Common myeloid progenitor, CD34-positive (primary cell): Measurements from ENCODE around the gene SCN11A.
"Not testable (repeated sequence)": the region's sequence is repeated elsewhere in the genome, so short reads cannot be mapped to it uniquely, and the experiment has no call there.

Experiments
- CTCF ChIA-PET: fragments of 350-600 bp; sonication (Branson Sonifier 250); formaldehyde crosslinking; loops from one replicate; lab custom pipeline; 2021; ENCODE audit warnings: antibody characterized with exemption; lab: Charles Lee
- POLR2A ChIA-PET: fragments of 350-600 bp; sonication (Branson Sonifier 250); formaldehyde crosslinking; loops from one replicate; lab custom pipeline; 2021; ENCODE audit warnings: antibody characterized with exemption; lab: Charles Lee
- DNase-seq, 3 donors: peaks; one replicate each; pipeline versions ENCODE4 v3.0.0 to v3.0.0-alpha.2; 2013
- H3K27ac ChIP-seq, 2 experiments: 1 replicate in 1 of 2; 2 replicates in 1 of 2; pipeline ENCODE4 v1.7.0; 2013; ENCODE audit warnings: inconsistent platforms in 2 of 2, low read length in 2 of 2, mild to moderate bottlenecking in 2 of 2, low read depth in 1 of 2, moderate library complexity in 1 of 2; ENCODE audit not compliant: severe bottlenecking in 2 of 2, insufficient read depth in 1 of 2, poor library complexity in 1 of 2
- H3K27me3 ChIP-seq, 5 experiments: replicated peaks in 2 of 5; 1 replicate in 3 of 5; 2 replicates in 2 of 5; pipeline versions ENCODE4 v1.6.1 to v1.7.0; 2013; ENCODE audit warnings: low read length in 4 of 5, mild to moderate bottlenecking in 2 of 5, moderate library complexity in 2 of 5, inconsistent platforms in 1 of 5; ENCODE audit not compliant: insufficient read depth in 5 of 5, control insufficient read depth in 4 of 5
- H3K36me3 ChIP-seq, 4 experiments: 1 replicate in 2 of 4; 2 replicates in 2 of 4; pipeline versions ENCODE4 v1.6.1 to v1.7.0; 2013; ENCODE audit warnings: low read length in 3 of 4, control low read depth in 1 of 4, mild to moderate bottlenecking in 1 of 4; ENCODE audit not compliant: control insufficient read depth in 4 of 4, insufficient read depth in 4 of 4
- H3K4me1 ChIP-seq, 4 experiments: 1 replicate in 3 of 4; 2 replicates in 1 of 4; pipeline versions ENCODE4 v1.6.1 to v1.7.1; 2013; ENCODE audit warnings: low read length in 3 of 4, mild to moderate bottlenecking in 3 of 4, control low read depth in 1 of 4, inconsistent platforms in 1 of 4, moderate library complexity in 1 of 4; ENCODE audit not compliant: control insufficient read depth in 4 of 4, insufficient read depth in 4 of 4; ENCODE audit errors: control extremely low read depth in 1 of 4
- H3K4me3 ChIP-seq, 7 experiments: 1 replicate in 4 of 7; 2 replicates in 3 of 7; pipeline versions ENCODE4 v1.5.1 to v1.7.0; 2013; ENCODE audit warnings: mild to moderate bottlenecking in 7 of 7, low read length in 6 of 7, moderate library complexity in 6 of 7, inconsistent platforms in 2 of 7, low read depth in 2 of 7, control low read depth in 1 of 7; ENCODE audit not compliant: insufficient read depth in 4 of 7, control insufficient read depth in 1 of 7; ENCODE audit errors: extremely low read depth in 1 of 7
- H3K9me3 ChIP-seq, 5 experiments: 1 replicate in 4 of 5; 2 replicates in 1 of 5; pipeline versions ENCODE4 v1.6.1 to v1.7.1; 2013; ENCODE audit warnings: low read length in 4 of 5, mild to moderate bottlenecking in 2 of 5, inconsistent platforms in 1 of 5, low read depth in 1 of 5, moderate library complexity in 1 of 5; ENCODE audit not compliant: control insufficient read depth in 4 of 5, insufficient read depth in 2 of 5; ENCODE audit errors: control extremely low read depth in 1 of 5
- WGBS: methylation state at CpG from one replicate; pipeline ENCODE4 v1.1.5; 2013; ENCODE audit not compliant: insufficient coverage; 5-methylcytosine and 5-hydroxymethylcytosine counted together

SCN11A gene

GRCh38 chr3:39068556-39068955 lies 16.8 kb upstream of the SCN11A start:
- no peaks in the 10 kb centered on the region for H3K27me3 ChIP-seq
- peaks cover 0 to 8% (median 3%) of the 10 kb centered on the region in 4 experiments for H3K4me1 ChIP-seq
- no peaks in the 10 kb centered on the region for H3K9me3 ChIP-seq
- 100% methylated on average over 1 of the region's 3 CpGs for WGBS
- H3K27ac ChIP-seq, result no peak overlapping the region
- H3K36me3 ChIP-seq, result peaks cover 18 to 62% (median 36%) of the 10 kb centered on the region in 4 experiments
- DNase-seq, result no peak
- ChIA-PET POLR2A (interaction anchor here (0.9 kb wide), 1 partner anchor 18 kb away, joined by 3 read pairs; no protein-coding TSS in a partner anchor), CTCF (interaction anchor here (0.9 to 1.2 kb wide), 2 partner anchors 16 to 81 kb away, joined by 5 to 6 read pairs; no protein-coding TSS in a partner anchor)
- no peak overlapping the region for H3K4me3 ChIP-seq

GRCh38 chr3:39067286-39067685 lies 15.5 kb upstream of the SCN11A start:
- no peaks in the 10 kb centered on the region for H3K9me3 ChIP-seq
- no peaks in the 10 kb centered on the region for H3K27me3 ChIP-seq
- no peak for DNase-seq
- ChIA-PET POLR2A (no interaction called here), CTCF (interaction anchor here (0.9 to 3.0 kb wide), 4 partner anchors 9 to 37 kb away, joined by 3 to 12 read pairs (median 6); no protein-coding TSS in a partner anchor)
- 100% methylated on average over 1 of the region's 1 CpG for WGBS
- H3K27ac ChIP-seq, result no peak overlapping the region
- no peak overlapping the region for H3K4me3 ChIP-seq
- H3K36me3 ChIP-seq, result peaks cover 16 to 53% (median 26%) of the 10 kb centered on the region in 4 experiments
- H3K4me1 ChIP-seq, result peaks cover 0 to 8% (median 3%) of the 10 kb centered on the region in 4 experiments

- ChIA-PET POLR2A (no interaction called here), CTCF (interaction anchor here (0.9 to 3.0 kb wide), 6 partner anchors 9 to 35 kb away, joined by 3 to 12 read pairs (median 5); no protein-coding TSS in a partner anchor)
- no peak overlapping the region for H3K27ac ChIP-seq
- no peak overlapping the region for H3K4me3 ChIP-seq
- H3K27me3 ChIP-seq, result no peaks in the 10 kb centered on the region
- peak; percentile 70 to 87 (median 85) for DNase-seq
- WGBS, result 0% methylated on average over 1 of the region's 1 CpG
- H3K9me3 ChIP-seq, result peaks cover 0 to 1% (median 0%) of the 10 kb centered on the region in 5 experiments
- H3K36me3 ChIP-seq, result peaks cover 10 to 38% (median 17%) of the 10 kb centered on the region in 4 experiments
- H3K4me1 ChIP-seq, result peaks cover 0 to 8% (median 3%) of the 10 kb centered on the region in 4 experiments
Observed at GRCh38 chr3:39065197-39065596, 13.5 kb upstream of the SCN11A start.

GRCh38 chr3:39064646-39065045 lies 12.9 kb upstream of the SCN11A start:
- H3K27me3 ChIP-seq, result no peaks in the 10 kb centered on the region
- H3K4me3 ChIP-seq, result no peak overlapping the region
- ChIA-PET CTCF (interaction anchor here (1.6 to 2.3 kb wide), 3 partner anchors 8 to 34 kb away, joined by 3 to 8 read pairs (median 5); no protein-coding TSS in a partner anchor), POLR2A (no interaction called here)
- no peak for DNase-seq
- H3K9me3 ChIP-seq, result peaks cover 0 to 1% (median 0%) of the 10 kb centered on the region in 5 experiments
- H3K36me3 ChIP-seq, result peaks cover 10 to 33% (median 15%) of the 10 kb centered on the region in 4 experiments
- H3K4me1 ChIP-seq, result peaks cover 0 to 8% (median 3%) of the 10 kb centered on the region in 4 experiments
- H3K27ac ChIP-seq, result peak overlapping the region in 1 of 2 experiments; percentile 10
- 100% methylated on average over 1 of the region's 1 CpG for WGBS

DNA sequence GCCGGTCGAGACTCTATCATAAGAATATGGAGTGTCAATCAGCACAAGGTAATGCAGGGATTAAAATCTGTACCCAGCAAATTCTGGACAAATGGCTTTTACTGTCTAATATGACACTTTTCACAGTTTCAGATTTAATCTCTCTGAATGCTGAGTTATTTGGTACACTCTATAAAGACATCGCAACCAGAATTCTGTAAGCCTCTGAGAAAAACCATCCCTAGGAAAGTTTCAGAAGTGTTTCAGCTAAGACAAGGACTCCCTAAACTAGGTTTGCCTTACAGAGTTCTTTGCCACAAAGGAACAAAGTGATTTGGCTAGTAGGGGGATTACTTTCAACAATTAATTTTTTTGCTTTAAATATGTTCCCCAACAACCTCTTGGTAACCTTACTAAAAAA lies 11.4 kb upstream of the SCN11A start:
- no peak for DNase-seq
- 100% methylated on average over 3 of the region's 3 CpGs for WGBS
- Histone ChIP-seq H3K9me3 (peaks cover 0 to 1% (median 0%) of the 10 kb centered on the region in 5 experiments), H3K27me3 (no peaks in the 10 kb centered on the region), H3K27ac (no peak overlapping the region), H3K4me1 (peaks cover 0 to 8% (median 3%) of the 10 kb centered on the region in 4 experiments), H3K4me3 (no peak overlapping the region), H3K36me3 (peaks cover 10 to 24% (median 13%) of the 10 kb centered on the region in 4 experiments)
- POLR2A ChIA-PET, result no interaction called here
- CTCF ChIA-PET, result interaction anchor here (1.1 to 1.2 kb wide), 2 partner anchors 9 to 86 kb away, joined by 3 read pairs; no protein-coding TSS in a partner anchor

- Histone ChIP-seq H3K27me3 (no peaks in the 10 kb centered on the region), H3K4me1 (peaks cover 0 to 8% (median 3%) of the 10 kb centered on the region in 4 experiments), H3K4me3 (no peak overlapping the region), H3K27ac (no peak overlapping the region), H3K9me3 (peaks cover 0 to 1% (median 0%) of the 10 kb centered on the region in 5 experiments), H3K36me3 (peaks cover 5 to 16% (median 9%) of the 10 kb centered on the region in 4 experiments)
- ChIA-PET CTCF (interaction anchor here (1.1 to 1.2 kb wide), 2 partner anchors 9 to 87 kb away, joined by 3 read pairs; no protein-coding TSS in a partner anchor), POLR2A (no interaction called here)
- 100% methylated on average over 1 of the region's 1 CpG for WGBS
- DNase-seq, result no peak
Observed at GRCh38 chr3:39062180-39062579, 10.4 kb upstream of the SCN11A start.

- H3K27ac ChIP-seq, H3K27me3 ChIP-seq, DNase-seq, H3K9me3 ChIP-seq, H3K36me3 ChIP-seq, POLR2A ChIA-PET, H3K4me3 ChIP-seq, CTCF ChIA-PET: not testable (repeated sequence)
- WGBS, result no CpG with 5 or more reads among the region's 2 CpGs
- H3K4me1 ChIP-seq, result peaks cover 0 to 12% (median 3%) of the 10 kb centered on the region in 4 experiments
Observed at GRCh38 chr3:39061228-39061627, 9.5 kb upstream of the SCN11A start.
